HTERT RPE-1 (cell line): ENCODE measurements around the gene GPR39.

Experiments
- in situ Hi-C: fragments of 300-500 bp; cut with MboI; formaldehyde crosslinking; loops from 4 replicates; pipeline ENCODE4 v1.14.3; 2020; ENCODE audit warnings: low sequenced_read_pairs

The GPR39 gene

DNA sequence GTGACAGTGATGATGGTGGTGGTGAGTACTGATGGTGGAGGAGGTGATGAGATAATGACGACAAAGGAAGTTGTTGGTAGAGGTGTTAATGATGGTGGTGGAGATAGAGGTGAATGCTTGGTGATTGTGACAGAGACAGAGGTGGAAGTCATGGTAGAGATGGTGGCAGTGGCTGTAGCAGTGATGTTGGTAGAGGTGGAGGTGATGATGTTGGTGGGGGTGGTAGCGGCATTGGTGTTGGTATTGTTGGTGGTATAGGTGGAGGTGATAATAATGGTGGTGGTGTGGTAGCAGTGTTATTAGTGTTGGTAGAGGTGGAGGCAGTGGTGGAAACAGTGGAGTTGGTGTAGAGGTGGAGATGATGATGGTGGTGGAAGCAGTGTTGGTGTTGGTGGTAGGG is 217.0 kb downstream of the GPR39 start:
- in situ Hi-C loops: no loop called here

DNA sequence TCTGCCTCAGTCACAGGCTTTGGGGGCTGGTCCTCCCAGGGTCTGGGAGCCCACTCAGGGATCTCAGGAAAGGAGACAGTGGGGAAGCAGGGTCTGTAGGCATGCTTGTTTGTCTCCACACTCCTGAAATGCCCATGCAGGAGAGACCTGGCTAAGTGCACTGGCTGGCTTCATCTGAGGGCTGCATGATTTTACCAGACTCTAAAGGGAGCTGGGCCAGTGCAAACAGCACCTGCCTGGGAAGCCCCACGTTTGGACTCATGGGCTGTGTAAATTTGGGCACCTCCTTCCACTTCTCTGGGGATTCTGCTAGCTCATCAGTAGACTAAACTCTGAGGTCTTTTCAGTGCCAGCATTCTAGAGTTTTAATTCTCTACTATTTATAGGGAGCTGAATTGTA is 219.7 kb downstream of the GPR39 start:
- in situ Hi-C loops: no loop called here

GRCh38 chr2:132638313-132639040 is 221.9 kb downstream of the GPR39 start:
- in situ Hi-C loops: no loop called here

- in situ Hi-C loops: no loop called here
Measured at GRCh38 chr2:132640116-132640515, 223.5 kb downstream of the GPR39 start.

GRCh38 chr2:132641819-132642218 is 225.2 kb downstream of the GPR39 start:
- in situ Hi-C loops: no loop called here

- in situ Hi-C loops: no loop called here
Measured at GRCh38 chr2:132642415-132642814, 225.8 kb downstream of the GPR39 start.

GRCh38 chr2:132645176-132645575 is 228.6 kb downstream of the GPR39 start:
- in situ Hi-C loops: no loop called here

DNA sequence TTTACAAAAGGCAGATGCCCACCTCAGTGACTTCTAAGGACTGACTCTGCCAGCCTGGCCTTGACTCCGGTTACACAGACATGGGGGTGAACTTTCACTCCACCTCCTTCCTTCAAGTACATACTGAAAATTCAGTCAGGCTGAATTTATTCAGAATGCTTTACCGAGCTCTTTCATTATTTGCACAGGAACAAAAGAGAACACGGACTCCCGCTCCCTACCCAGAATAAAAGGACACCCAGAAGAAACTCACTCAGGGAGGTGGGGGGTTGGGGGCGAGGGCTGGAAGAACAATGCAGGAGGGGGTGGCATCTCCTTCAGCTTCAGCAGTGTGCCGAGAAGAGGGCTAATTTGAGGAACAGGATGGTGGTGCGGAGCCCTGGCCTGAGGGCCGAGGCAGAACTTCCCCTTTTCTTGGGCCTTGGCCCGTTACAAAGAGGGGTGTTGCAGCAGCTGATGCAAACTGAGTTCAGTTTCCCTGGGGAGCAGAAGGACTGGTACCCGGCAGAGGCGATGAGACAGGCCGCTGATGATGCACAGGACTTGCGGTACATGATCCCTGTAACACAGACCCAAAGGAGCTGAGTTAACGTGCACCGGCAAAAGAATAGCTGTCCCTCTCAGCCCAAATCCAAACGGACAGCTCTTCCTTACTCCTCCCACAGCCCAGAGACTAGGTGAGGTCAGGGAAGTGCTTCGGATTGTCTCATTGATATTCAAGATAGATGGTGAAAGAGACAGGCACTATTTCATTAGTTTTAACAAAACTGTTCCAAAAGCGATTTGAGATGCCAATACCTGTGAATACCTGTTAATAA is 229.3 kb downstream of the GPR39 start:
- in situ Hi-C loops: no loop called here

GRCh38 chr2:132646540-132647108 is 230.0 kb downstream of the GPR39 start:
- in situ Hi-C loops: no loop called here

DNA sequence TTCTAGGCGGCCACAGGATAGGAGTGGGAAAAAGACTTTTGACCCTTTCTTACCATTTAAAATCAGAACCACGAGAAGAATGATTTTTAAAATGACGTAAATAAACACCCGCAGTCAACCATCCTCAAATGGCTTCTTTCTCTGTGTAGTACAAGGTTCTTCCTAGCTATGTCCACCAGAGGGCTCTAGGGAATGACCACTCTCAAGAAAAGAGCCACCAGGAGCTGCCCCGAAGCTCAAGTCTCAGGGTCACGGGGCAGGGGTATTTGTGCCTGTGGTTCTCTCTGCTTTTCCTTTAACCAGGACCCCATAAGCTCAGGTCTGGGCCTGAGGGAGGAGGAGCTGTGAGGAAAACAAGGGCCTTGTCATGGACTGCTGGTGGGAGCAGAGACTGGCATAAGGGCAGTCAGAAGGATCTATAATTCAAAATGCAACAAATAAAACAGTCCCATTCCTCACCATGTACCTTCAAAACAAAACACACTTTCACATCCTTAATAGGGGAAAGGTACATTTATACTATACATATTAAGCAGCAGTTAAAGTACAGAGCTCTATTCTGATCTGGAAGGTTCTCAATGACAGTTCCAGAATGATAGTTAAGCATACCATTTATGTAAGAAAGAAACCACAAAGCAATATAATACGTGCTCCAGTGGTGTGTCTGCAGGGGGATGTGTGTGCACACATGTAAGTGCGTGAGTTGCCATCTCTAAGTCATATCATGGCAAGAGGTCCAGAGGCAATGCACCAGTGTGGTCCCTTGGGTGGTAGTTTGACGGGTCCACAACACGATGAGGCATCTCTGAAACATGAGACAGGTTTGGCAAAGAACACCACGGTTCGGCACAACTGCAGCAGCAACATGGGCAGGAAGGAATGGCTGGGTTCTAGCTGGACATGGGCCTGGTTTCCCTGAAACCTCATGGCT is 234.8 kb downstream of the GPR39 start:
- in situ Hi-C loops: no loop called here

DNA sequence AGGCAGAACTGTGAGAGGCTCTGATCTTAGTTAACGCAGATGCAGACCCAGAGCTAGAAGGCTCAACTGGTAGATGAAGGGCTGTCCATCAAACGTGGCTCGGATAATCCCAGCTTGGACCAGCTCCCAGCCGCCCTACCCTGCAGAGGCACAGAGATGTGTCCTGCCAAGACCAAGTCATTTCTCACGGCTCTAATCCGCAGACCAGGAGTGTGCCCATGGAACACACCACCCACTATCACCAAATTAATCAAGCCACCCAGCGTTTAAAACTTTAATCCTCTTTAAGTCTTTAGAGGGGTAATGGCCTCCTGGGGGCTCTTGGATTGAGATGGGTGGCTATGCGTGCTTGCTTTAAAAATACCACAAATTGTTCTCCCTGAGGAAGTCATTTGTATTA is 235.9 kb downstream of the GPR39 start:
- in situ Hi-C loops: no loop called here

GRCh38 chr2:132654335-132654734 is 237.7 kb downstream of the GPR39 start:
- in situ Hi-C loops: no loop called here

GRCh38 chr2:132654968-132655367 is 238.4 kb downstream of the GPR39 start:
- in situ Hi-C loops: no loop called here

DNA sequence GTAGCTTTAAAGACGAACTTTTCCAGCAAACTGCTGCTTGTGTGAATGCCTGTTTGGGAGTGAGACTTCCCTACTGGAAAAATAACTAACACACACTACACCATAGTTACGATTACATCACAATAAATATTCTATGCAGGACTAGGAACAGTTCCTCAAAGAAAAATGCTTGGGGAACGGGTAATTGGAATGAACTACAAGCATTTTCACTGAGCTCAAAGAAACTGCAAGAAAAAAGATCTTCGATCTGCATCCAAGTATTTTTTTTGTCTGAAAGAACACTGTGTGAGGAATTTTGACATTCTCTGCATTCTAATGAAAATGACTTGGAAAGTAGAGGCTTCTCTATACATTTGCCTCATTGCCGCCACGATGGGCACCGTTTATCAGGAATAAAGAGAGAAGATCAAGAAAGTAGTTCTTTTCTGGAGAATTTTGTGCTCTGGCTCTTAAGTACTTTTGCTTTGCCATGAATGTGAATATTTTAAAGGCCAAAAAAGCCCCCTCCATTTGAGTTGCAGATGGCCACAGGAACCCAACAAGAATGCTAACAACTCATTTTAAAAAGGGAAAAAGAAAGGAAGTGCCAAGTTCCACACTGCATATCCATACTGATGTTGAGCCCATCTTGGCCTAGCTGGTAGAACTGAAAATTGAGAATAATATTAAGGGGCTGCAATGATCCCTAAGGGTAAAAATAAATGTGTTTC is 239.8 kb downstream of the GPR39 start:
- in situ Hi-C loops: no loop called here

GRCh38 chr2:132659331-132659730 is 242.7 kb downstream of the GPR39 start:
- in situ Hi-C loops: no loop called here

DNA sequence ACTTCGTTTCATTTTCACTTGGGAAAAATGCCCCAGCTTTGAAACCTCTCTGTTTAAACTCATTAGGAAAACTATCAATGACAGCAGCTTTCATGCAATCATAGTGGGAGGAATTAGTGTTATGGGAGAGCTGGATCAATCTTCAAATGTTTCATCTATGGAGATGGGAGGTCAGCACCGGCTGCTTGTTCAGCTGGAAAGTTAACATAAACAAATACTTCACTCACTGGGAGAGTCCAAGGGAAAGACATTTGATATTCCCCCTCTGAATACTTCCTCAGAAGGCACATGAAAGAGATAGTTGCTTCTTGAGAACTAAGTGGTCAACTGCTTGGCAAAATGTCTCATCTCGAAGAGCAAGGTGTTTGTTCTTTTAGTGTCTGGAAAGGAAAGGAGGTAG is 246.1 kb downstream of the GPR39 start:
- in situ Hi-C loops: no loop called here

GRCh38 chr2:132664096-132664495 is 247.5 kb downstream of the GPR39 start:
- in situ Hi-C loops: no loop called here

DNA sequence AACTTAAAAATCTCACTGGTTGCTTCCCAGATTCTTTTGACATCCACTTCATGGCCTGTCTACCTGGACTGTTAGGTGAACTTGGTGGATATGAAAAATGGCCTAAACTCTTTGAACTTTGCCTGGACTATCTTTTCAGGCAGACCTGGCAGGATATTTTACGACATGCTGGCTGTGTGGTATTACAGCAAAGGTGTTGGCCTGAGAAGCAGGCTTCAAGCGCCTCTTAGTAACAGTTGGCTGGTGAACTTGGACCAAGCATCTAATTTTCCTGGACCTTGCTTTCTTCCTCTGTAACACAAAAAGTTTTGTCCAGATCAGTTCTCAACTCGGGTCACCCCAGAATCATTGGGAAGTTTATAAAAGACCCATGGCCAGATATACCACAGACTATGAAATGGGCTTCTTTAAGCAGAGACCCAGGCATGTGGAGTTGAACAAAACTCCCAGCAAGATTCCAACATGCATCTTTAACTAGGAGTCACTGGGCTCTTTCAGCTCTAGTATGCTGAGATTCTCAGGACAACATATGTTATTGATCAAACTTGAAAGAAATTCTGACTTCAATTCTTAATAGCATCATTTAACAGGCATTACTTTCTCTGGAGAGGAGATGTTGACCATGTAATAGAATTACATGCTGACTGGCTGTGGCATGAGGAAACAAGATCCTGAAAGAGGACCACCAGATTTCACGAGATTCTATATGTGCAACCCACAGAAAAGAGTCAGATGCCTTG is 249.0 kb downstream of the GPR39 start:
- in situ Hi-C loops: no loop called here

- in situ Hi-C loops: no loop called here
Measured at GRCh38 chr2:132667706-132668105, 251.1 kb downstream of the GPR39 start.
